Immature natural killer cell (primary cell): Measurements from ENCODE around the gene TTYH3. TPM values are rescaled to one million over a fixed set of nuclear protein-coding genes. Genes with fewer than 3 reads are reported as not detected.

Source experiments
- DNase-seq, 3 donors: peaks; one replicate each; pipeline ENCODE4 v3.0.0; 2022; ENCODE audit warnings: mixed read lengths in 1 of 3
- H3K27ac Mint-ChIP-seq, 6 donors: one replicate each; pipeline ENCODE4 v1.8.0; 2020; ENCODE audit warnings: mixed read lengths in 6 of 6, mild to moderate bottlenecking in 5 of 6, inconsistent platforms in 4 of 6, moderate library complexity in 3 of 6
- H3K27me3 Mint-ChIP-seq, 3 donors: one replicate each; pipeline ENCODE4 v1.8.0; 2020 to 2021; ENCODE audit warnings: low read depth in 3 of 3, mild to moderate bottlenecking in 3 of 3, mixed read lengths in 3 of 3, moderate library complexity in 3 of 3, inconsistent platforms in 1 of 3
- H3K36me3 Mint-ChIP-seq, 3 donors: one replicate each; pipeline ENCODE4 v1.8.0; 2020; ENCODE audit warnings: mixed read lengths in 3 of 3, inconsistent platforms in 2 of 3, mild to moderate bottlenecking in 2 of 3
- H3K4me1 Mint-ChIP-seq, 2 donors: one replicate each; pipeline ENCODE4 v1.8.0; 2020; ENCODE audit warnings: inconsistent platforms in 2 of 2, mild to moderate bottlenecking in 2 of 2, mixed read lengths in 2 of 2, moderate library complexity in 1 of 2
- H3K4me3 Mint-ChIP-seq, 5 donors: one replicate each; pipeline ENCODE4 v1.8.0; 2020; ENCODE audit warnings: mild to moderate bottlenecking in 5 of 5, mixed read lengths in 5 of 5, inconsistent platforms in 3 of 5, moderate library complexity in 3 of 5
- H3K9me3 Mint-ChIP-seq, 6 donors: one replicate each; pipeline ENCODE4 v1.8.0; 2020; ENCODE audit warnings: mild to moderate bottlenecking in 6 of 6, mixed read lengths in 6 of 6, inconsistent platforms in 4 of 6, moderate library complexity in 3 of 6
- polyA plus RNA-seq, 3 donors: library from polyadenylated mRNA; unstranded; fragments of 300-500 nt; fragmentation: Illumina TruSeq; gene quantifications; one replicate each; pipeline ENCODE4 v1.2.3, GENCODE V29; 2021

TTYH3 gene
- polyA plus RNA-seq, 3 donors from 2014 or later, result 1.3 to 3.2 (median 1.6) TPM

GRCh38 chr7:2638224-2638991 is 6.6 kb downstream of the TTYH3 start:
- peaks cover 0 to 5% (median 0%) of the 10 kb centered on the region in 3 donors for H3K27me3 Mint-ChIP-seq
- H3K36me3 Mint-ChIP-seq, result no peaks in the 10 kb centered on the region
- H3K4me3 Mint-ChIP-seq, result no peak overlapping the region
- H3K4me1 Mint-ChIP-seq, result peaks cover 8 to 20% of the 10 kb centered on the region in 2 donors
- no peaks in the 10 kb centered on the region for H3K9me3 Mint-ChIP-seq
- no peak overlapping the region for H3K27ac Mint-ChIP-seq
- DNase-seq, result no peak

- Mint-ChIP-seq H3K36me3 (no peaks in the 10 kb centered on the region), H3K9me3 (no peaks in the 10 kb centered on the region), H3K4me3 (no peak overlapping the region), H3K27me3 (peaks cover 0 to 3% (median 0%) of the 10 kb centered on the region in 3 donors), H3K27ac (no peak overlapping the region), H3K4me1 (peaks cover 0 to 18% of the 10 kb centered on the region in 2 donors)
- no peak for DNase-seq
Measured at GRCh38 chr7:2639181-2639681, 7.4 kb downstream of the TTYH3 start.

GRCh38 chr7:2639695-2640481 is 8.1 kb downstream of the TTYH3 start:
- Mint-ChIP-seq H3K9me3 (no peaks in the 10 kb centered on the region), H3K4me1 (peaks cover 3 to 23% of the 10 kb centered on the region in 2 donors), H3K4me3 (no peak overlapping the region), H3K27ac (no peak overlapping the region), H3K27me3 (peaks cover 0 to 2% (median 0%) of the 10 kb centered on the region in 3 donors), H3K36me3 (no peaks in the 10 kb centered on the region)
- DNase-seq, result no peak

- DNase-seq, result no peak
- Mint-ChIP-seq H3K36me3 (no peaks in the 10 kb centered on the region), H3K4me3 (no peak overlapping the region), H3K27me3 (peaks cover 0 to 8% (median 3%) of the 10 kb centered on the region in 3 donors), H3K4me1 (peaks cover 9 to 25% of the 10 kb centered on the region in 2 donors), H3K27ac (no peak overlapping the region), H3K9me3 (no peaks in the 10 kb centered on the region)
Measured at GRCh38 chr7:2640482-2640830, 8.7 kb downstream of the TTYH3 start.

- DNase-seq, result no peak
- Mint-ChIP-seq H3K9me3 (no peaks in the 10 kb centered on the region), H3K27me3 (peaks cover 0 to 9% (median 3%) of the 10 kb centered on the region in 3 donors), H3K27ac (no peak overlapping the region), H3K4me1 (peaks cover 13 to 27% of the 10 kb centered on the region in 2 donors), H3K36me3 (no peaks in the 10 kb centered on the region), H3K4me3 (no peak overlapping the region)
Measured at GRCh38 chr7:2640846-2641316, 9.1 kb downstream of the TTYH3 start.

- H3K36me3 Mint-ChIP-seq, result no peaks in the 10 kb centered on the region
- DNase-seq, result no peak
- H3K4me3 Mint-ChIP-seq, result no peak overlapping the region
- H3K9me3 Mint-ChIP-seq, result no peaks in the 10 kb centered on the region
- no peak overlapping the region for H3K27ac Mint-ChIP-seq
- H3K27me3 Mint-ChIP-seq, result peaks cover 0 to 10% (median 3%) of the 10 kb centered on the region in 3 donors
- peaks cover 13 to 28% of the 10 kb centered on the region in 2 donors for H3K4me1 Mint-ChIP-seq
Measured at GRCh38 chr7:2641406-2642393, 9.9 kb downstream of the TTYH3 start.

- Mint-ChIP-seq H3K27ac (peak overlapping the region in 1 of 6 donors; percentile 84), H3K36me3 (no peaks in the 10 kb centered on the region), H3K4me1 (peaks cover 13 to 28% of the 10 kb centered on the region in 2 donors), H3K27me3 (peaks cover 0 to 9% (median 3%) of the 10 kb centered on the region in 3 donors), H3K4me3 (no peak overlapping the region), H3K9me3 (no peaks in the 10 kb centered on the region)
- no peak for DNase-seq
Measured at GRCh38 chr7:2643386-2644219, 11.8 kb downstream of the TTYH3 start.

GRCh38 chr7:2644220-2644561 is 12.4 kb downstream of the TTYH3 start:
- H3K4me3 Mint-ChIP-seq, result peak overlapping the region in 4 of 5 donors; percentile 75 to 87 (median 86)
- H3K27ac Mint-ChIP-seq, result peak overlapping the region in 4 of 6 donors; percentile 49 to 84 (median 60)
- no peak for DNase-seq
- H3K4me1 Mint-ChIP-seq, result peaks cover 13 to 29% of the 10 kb centered on the region in 2 donors
- H3K9me3 Mint-ChIP-seq, result no peaks in the 10 kb centered on the region
- H3K36me3 Mint-ChIP-seq, result no peaks in the 10 kb centered on the region
- H3K27me3 Mint-ChIP-seq, result peaks cover 0 to 9% (median 3%) of the 10 kb centered on the region in 3 donors

- Mint-ChIP-seq H3K4me3 (peak overlapping the region; percentile 78 to 87 (median 86)), H3K4me1 (peaks cover 13 to 29% of the 10 kb centered on the region in 2 donors), H3K27ac (peak overlapping the region; percentile 84 to 89 (median 86)), H3K36me3 (no peaks in the 10 kb centered on the region), H3K27me3 (peaks cover 0 to 9% (median 3%) of the 10 kb centered on the region in 3 donors), H3K9me3 (no peaks in the 10 kb centered on the region)
- DNase-seq, result peak in 1 of 3 donors; percentile 12
Measured at GRCh38 chr7:2644562-2645273, 12.9 kb downstream of the TTYH3 start.

GRCh38 chr7:2645274-2645868 is 13.6 kb downstream of the TTYH3 start:
- peak; percentile 80 to 82 (median 80) for DNase-seq
- Mint-ChIP-seq H3K27ac (peak overlapping the region; percentile 84 to 89 (median 86)), H3K4me1 (peaks cover 13 to 29% of the 10 kb centered on the region in 2 donors), H3K9me3 (no peaks in the 10 kb centered on the region), H3K27me3 (peaks cover 0 to 9% (median 3%) of the 10 kb centered on the region in 3 donors), H3K36me3 (no peaks in the 10 kb centered on the region), H3K4me3 (peak overlapping the region; percentile 78 to 87 (median 86))

GRCh38 chr7:2646336-2646679 is 14.5 kb downstream of the TTYH3 start:
- H3K27ac Mint-ChIP-seq, result peak overlapping the region in 1 of 6 donors; percentile 84
- no peak for DNase-seq
- H3K4me1 Mint-ChIP-seq, result peaks cover 13 to 29% of the 10 kb centered on the region in 2 donors
- no peaks in the 10 kb centered on the region for H3K9me3 Mint-ChIP-seq
- no peaks in the 10 kb centered on the region for H3K36me3 Mint-ChIP-seq
- H3K27me3 Mint-ChIP-seq, result peaks cover 0 to 9% (median 3%) of the 10 kb centered on the region in 3 donors
- no peak overlapping the region for H3K4me3 Mint-ChIP-seq
